Stomach (tissue), 4 donors: ENCODE results near the gene FFAR3.

Source experiments
- POLR2A ChIP-seq, 4 donors: fragments of 450-650 bp; IDR thresholded peaks; one replicate each; pipeline ENCODE4 v1.6.1; 2016; ENCODE audit warnings: antibody characterized with exemption in 4 of 4, control low read depth in 2 of 4, mild to moderate bottlenecking in 1 of 4, moderate library complexity in 1 of 4
- POLR2AphosphoS5 ChIP-seq, 3 donors: sonication (generic); formaldehyde crosslinking; IDR thresholded peaks; one replicate each; pipeline ENCODE4 v1.6.1; 2016; ENCODE audit warnings: antibody characterized with exemption in 3 of 3
- TF ChIP-seq, protein P1 (sequence below), 7 experiments: fragments of 450-650 bp in 4 of 7; fragments of 200-600 bp in 3 of 7; sonication (generic) in 3 of 7; IDR thresholded peaks; one replicate each; pipeline ENCODE4 v1.5.1; 2016 to 2019; ENCODE audit warnings: antibody characterized with exemption in 7 of 7, control low read depth in 2 of 7, mild to moderate bottlenecking in 1 of 7

DNA sequence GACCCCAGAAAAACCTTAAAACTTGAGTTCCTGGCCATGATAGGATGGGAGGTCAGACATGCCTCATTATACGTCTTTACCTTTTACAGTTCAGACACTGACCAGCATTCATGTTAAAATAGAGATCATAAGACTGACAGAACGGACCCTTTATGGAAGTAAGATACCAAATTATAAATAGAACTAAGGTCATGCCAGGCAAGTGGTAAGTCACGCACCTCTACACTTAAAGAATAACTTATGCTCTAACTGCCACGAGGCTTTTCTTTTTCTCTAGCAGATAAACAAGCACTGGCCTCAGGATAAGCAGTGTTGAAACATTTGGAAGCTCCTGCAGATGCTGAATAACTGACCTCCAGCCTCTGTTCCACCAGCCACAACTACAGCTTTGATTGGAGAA lies 41.0 kb downstream of the FFAR3 start:
- TF ChIP-seq, protein P1, sequence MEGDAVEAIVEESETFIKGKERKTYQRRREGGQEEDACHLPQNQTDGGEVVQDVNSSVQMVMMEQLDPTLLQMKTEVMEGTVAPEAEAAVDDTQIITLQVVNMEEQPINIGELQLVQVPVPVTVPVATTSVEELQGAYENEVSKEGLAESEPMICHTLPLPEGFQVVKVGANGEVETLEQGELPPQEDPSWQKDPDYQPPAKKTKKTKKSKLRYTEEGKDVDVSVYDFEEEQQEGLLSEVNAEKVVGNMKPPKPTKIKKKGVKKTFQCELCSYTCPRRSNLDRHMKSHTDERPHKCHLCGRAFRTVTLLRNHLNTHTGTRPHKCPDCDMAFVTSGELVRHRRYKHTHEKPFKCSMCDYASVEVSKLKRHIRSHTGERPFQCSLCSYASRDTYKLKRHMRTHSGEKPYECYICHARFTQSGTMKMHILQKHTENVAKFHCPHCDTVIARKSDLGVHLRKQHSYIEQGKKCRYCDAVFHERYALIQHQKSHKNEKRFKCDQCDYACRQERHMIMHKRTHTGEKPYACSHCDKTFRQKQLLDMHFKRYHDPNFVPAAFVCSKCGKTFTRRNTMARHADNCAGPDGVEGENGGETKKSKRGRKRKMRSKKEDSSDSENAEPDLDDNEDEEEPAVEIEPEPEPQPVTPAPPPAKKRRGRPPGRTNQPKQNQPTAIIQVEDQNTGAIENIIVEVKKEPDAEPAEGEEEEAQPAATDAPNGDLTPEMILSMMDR (IDR thresholded peaks at IDR 0.05): no peak
- TF ChIP-seq POLR2A (IDR thresholded peaks at IDR 0.05): no peak
- no peak for TF ChIP-seq POLR2AphosphoS5 (IDR thresholded peaks at IDR 0.05)
